GM12878 (cell line): ENCODE measurements around the gene PLEKHA7.

Experiments
- ATF2 ChIP-seq: IDR thresholded peaks from 2 replicates; pipeline ENCODE4 v1.6.1; 2012; ENCODE audit warnings: low read length, inconsistent platforms
- BCL3 ChIP-seq: IDR thresholded peaks from 2 replicates; pipeline ENCODE4 v1.6.1; 2011; ENCODE audit warnings: borderline replicate concordance, low read depth, mild to moderate bottlenecking, moderate library complexity, low read length; ENCODE audit not compliant: insufficient read depth, poor library complexity, severe bottlenecking
- CTCF ChIP-seq, 3 experiments: IDR thresholded peaks in 2 of 3; conservative IDR thresholded peaks in 1 of 3; 2 replicates each; pipeline ENCODE4 v1.5.1; 2011; ENCODE audit warnings: low read depth in 3 of 3, low read length in 3 of 3, mild to moderate bottlenecking in 3 of 3, control low read depth in 2 of 3, moderate library complexity in 2 of 3, inconsistent platforms in 1 of 3, mixed read lengths in 1 of 3; ENCODE audit not compliant: control insufficient read depth in 2 of 3, insufficient read depth in 1 of 3; ENCODE audit errors: extremely low read depth in 1 of 3
- ELK1 ChIP-seq: IDR thresholded peaks from 2 replicates; pipeline ENCODE4 v1.6.1; 2012; ENCODE audit warnings: low read depth, low read length, improper control_type of control experiment
- HCFC1 ChIP-seq: fragments of 150-350 bp; IDR thresholded peaks from 2 replicates; pipeline ENCODE4 v1.6.1; 2014; ENCODE audit warnings: low read length
- PKNOX1 ChIP-seq: fragments of 450-650 bp; IDR thresholded peaks from 2 replicates; pipeline ENCODE4 v1.6.1; 2016; ENCODE audit warnings: mild to moderate bottlenecking
- SRF ChIP-seq, 2 experiments: IDR thresholded peaks; 2 replicates each; pipeline ENCODE4 v1.6.1; 2011; ENCODE audit warnings: low read depth in 2 of 2, low read length in 2 of 2, mild to moderate bottlenecking in 1 of 2, moderate library complexity in 1 of 2

GRCh38 chr11:16795146-16795545 lies 219.1 kb downstream of the PLEKHA7 start:
- TF ChIP-seq ELK1: no peak
- TF ChIP-seq SRF (IDR thresholded peaks at IDR 0.05; ENCODE audit: low read depth in 2 of 2, low read length in 2 of 2): no peak
- no peak for TF ChIP-seq CTCF (IDR thresholded peaks at IDR 0.05 in 2 of 3, conservative IDR thresholded peaks at IDR 0.05 in 1 of 3; ENCODE audit: control insufficient read depth in 2 of 3, extremely low read depth in 1 of 3, insufficient read depth in 1 of 3, low read depth in 3 of 3, low read length in 3 of 3)
- TF ChIP-seq BCL3: no peak
- TF ChIP-seq HCFC1: no peak
- no peak for TF ChIP-seq ATF2
- no peak for TF ChIP-seq PKNOX1
